Mononuclear cell (primary cell): ENCODE data around the gene TM6SF1. TPM values are rescaled to one million over a fixed set of nuclear protein-coding genes. Genes with fewer than 3 reads are reported as not detected.
"Not testable (repeated sequence)": the region's sequence is repeated elsewhere in the genome, so short reads cannot be mapped to it uniquely, and the experiment has no call there.

Source experiments
- H3K27me3 ChIP-seq: 2 replicates; pipeline ENCODE4 v1.6.0; 2011; ENCODE audit warnings: low read length, control low read depth; ENCODE audit not compliant: insufficient read depth
- H3K4me1 ChIP-seq: 2 replicates; pipeline ENCODE4 v1.5.1; 2011; ENCODE audit warnings: mild to moderate bottlenecking, low read length, control low read depth; ENCODE audit not compliant: insufficient read depth
- H3K4me3 ChIP-seq: 2 replicates; pipeline ENCODE4 v1.5.1; 2011; ENCODE audit warnings: mild to moderate bottlenecking, low read length, moderate library complexity
- H3K9me3 ChIP-seq: 2 replicates; pipeline ENCODE4 v1.5.1; 2011; ENCODE audit warnings: low read depth, mild to moderate bottlenecking, control low read depth, low read length
- total RNA-seq: library from RNA; depleted of rRNA; stranded (reverse); fragments of >200 nt; gene quantifications from one replicate; pipeline ENCODE4 v1.2.3, GENCODE V29; 2012

Gene TM6SF1
- total RNA-seq, 1 donor: 5.6 TPM

DNA sequence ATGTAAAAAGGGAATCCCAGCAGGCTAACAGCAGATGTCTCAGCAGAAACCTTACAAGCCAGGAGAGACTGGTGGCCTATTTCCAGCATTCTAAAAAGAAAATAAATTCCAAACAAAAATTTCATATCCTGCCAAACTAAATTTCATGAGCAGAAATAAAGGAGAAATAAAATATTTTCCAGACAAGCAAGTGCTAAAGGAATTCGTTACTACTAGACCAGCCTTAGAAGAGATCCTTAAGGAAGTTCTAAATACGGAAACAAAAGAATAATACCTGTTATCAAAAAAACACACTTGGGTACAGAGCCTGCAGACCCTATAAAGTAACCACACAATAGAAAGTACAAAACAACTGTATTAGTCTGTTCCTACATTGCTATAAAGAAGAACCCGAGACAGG, 58.8 kb downstream of the TM6SF1 start:
- peaks cover 10% of the 10 kb centered on the region for H3K9me3 ChIP-seq
- H3K27me3 ChIP-seq: no peaks in the 10 kb centered on the region
- H3K4me1 ChIP-seq: no peaks in the 10 kb centered on the region
- no peak overlapping the region for H3K4me3 ChIP-seq

DNA sequence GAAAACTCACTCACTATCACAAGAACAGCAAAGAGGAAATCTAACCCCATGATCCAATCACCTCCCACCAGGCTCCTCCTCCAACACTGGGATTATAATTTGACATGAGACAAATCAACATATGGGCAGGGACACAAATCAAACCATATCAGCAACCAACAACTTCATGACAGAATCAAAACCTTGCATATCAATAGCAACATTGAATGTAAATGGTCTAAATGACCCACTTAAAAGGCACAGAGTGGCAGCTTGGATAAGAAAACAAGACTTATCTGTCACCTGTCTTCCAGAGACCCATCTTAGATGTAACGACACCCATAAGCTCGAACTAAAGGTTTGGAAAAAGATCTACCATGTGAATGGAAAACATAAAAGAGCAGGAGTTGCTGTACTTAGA, 59.4 kb downstream of the TM6SF1 start:
- Histone ChIP-seq H3K4me3 (no peak overlapping the region), H3K27me3 (no peaks in the 10 kb centered on the region), H3K4me1 (no peaks in the 10 kb centered on the region), H3K9me3 (peaks cover 10% of the 10 kb centered on the region)

DNA sequence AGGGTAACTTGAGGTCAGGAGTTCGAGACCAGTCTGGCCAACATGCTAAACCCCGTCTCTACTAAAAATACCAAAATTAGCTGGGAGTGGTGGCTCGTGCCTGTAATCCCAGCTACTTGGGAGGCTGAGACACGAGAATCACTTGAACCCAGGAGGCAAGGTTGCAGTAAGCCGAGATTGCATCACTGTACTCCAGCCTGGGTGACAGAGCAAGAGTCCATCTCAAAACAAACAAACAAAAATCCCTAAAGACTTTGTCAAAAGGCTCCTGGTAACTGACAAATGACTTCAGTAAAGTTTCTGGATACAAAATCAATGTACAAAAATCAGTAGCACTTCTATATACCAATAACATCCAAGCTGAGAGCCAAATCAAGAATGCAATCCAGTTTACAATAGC, 62.1 kb downstream of the TM6SF1 start:
- not testable (repeated sequence) for H3K27me3 ChIP-seq, H3K4me1 ChIP-seq, H3K9me3 ChIP-seq, H3K4me3 ChIP-seq

DNA sequence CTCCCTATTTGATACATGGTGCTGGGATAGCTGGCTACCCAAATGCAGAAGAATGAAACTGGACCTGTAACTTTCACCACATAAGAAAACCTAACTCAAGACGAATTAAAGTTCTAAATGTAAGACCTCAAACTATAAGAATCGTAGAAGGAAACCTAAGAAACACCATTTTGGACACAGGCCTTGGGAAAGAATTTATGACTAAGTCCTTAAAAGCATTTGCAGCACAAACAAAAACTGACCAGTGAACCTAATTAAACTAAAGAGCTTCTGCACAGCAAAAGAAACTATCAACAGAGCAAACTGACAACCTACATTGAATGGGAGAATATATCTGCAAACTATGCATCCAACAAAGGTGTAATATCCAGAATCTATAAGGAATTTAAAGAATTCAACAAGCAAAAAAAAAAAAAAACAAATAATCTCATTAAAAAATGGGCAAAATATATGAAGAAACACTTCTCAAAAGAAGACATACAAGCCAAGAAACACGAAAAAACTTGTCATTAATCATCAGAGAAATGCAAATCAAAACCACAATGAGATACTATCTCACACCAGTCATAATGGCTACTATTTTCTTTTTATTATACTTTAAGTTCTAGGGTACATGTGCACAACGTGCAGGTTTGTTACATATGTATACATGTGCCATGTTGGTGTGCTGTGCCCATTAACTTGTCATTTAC, 63.2 kb downstream of the TM6SF1 start:
- Histone ChIP-seq H3K27me3 (no peaks in the 10 kb centered on the region), H3K4me3 (no peak overlapping the region), H3K4me1 (no peaks in the 10 kb centered on the region), H3K9me3 (peaks cover 10% of the 10 kb centered on the region)

DNA sequence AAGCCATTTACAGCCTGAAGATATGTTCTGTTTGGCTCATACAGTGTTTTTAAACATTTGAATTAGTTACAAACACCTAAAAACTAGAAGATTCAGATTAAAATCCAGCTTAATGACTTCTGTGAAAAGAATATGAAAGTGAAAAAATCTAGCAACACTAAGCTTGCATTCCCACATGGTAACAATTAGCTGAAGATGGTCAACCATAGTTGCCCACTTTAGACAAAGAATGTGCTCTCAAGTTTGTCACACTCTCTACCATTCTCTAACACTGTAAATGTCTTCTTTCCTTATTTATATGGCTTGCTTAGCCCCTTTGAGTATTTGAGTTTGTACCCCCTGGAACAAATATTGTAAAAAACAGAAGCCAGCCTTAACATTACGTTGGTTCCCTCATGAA, 67.4 kb downstream of the TM6SF1 start:
- Histone ChIP-seq H3K9me3 (no peaks in the 10 kb centered on the region), H3K4me1 (no peaks in the 10 kb centered on the region), H3K27me3 (no peaks in the 10 kb centered on the region), H3K4me3 (no peak overlapping the region)

DNA sequence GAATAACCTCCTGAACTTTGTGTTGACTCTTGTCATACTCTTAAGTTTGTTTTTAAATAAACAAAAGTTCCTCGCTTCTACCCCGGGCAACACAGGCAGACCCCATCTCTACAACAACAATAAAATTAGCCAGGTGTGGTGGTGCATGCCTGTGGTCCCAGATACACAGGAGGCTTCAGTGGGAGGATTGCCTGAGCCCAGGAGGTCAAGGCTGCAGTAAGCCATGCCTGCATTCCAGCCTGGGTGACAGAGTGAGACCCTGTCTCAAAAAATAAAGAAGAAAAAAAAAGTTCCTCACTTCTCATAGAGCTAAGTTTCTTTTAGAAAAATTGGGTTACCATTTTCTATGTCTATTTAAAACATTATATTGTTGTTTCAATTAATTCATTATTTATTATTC, 70.9 kb downstream of the TM6SF1 start:
- H3K4me1 ChIP-seq: no peaks in the 10 kb centered on the region
- no peaks in the 10 kb centered on the region for H3K27me3 ChIP-seq
- H3K9me3 ChIP-seq: no peaks in the 10 kb centered on the region
- no peak overlapping the region for H3K4me3 ChIP-seq

DNA sequence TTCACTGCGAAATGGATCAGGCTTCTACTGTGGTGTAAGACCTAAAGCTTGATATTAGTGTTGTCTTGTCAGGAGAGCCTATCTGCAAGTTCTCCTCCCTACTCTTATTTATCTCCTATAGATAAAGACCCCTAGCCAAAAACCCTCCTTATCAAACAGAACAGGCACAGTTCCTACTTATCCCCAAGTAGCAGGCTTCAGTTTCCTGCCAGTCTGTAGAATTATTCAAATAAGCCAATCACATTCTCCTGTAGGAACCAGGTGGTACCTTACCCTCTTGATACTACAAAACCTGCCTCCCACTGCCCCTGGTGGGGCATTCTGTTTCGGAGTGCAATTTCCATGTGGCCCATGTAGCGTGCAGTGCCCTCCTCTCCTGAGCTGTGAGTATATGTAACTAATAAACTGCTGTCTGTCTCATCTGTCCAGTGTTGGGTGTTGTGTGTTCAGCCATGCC, 71.5 kb downstream of the TM6SF1 start:
- Histone ChIP-seq H3K9me3 (no peaks in the 10 kb centered on the region), H3K4me1 (no peaks in the 10 kb centered on the region), H3K27me3 (no peaks in the 10 kb centered on the region), H3K4me3 (no peak overlapping the region)

DNA sequence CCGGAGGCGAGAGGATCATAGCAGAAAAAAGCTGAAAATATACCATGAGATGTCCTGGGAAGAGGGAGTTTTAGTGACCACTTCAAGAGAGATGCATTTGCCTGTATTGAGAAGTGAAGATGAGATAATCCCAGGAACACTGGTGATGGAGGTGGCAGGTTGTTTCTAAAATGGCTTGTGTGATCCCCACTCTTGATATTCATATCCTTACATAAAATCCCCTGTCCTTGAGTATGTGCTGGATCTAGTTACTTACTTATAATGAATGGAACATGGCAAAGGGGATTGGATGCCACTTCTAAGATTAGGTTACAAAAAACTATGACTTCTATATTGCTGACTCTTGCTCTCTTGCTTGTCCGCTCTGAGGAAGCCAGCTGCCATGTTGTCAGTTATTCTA, 78.1 kb downstream of the TM6SF1 start:
- Histone ChIP-seq H3K9me3 (no peaks in the 10 kb centered on the region), H3K4me3 (no peak overlapping the region), H3K27me3 (no peaks in the 10 kb centered on the region), H3K4me1 (no peaks in the 10 kb centered on the region)

Other genes starting within 250 kb of the TM6SF1 start
- 3.7 TPM for gene HOMER2, start 154.9 kb upstream of the TM6SF1 start, total RNA-seq
- 38.1 TPM for gene RAMAC, start 121.4 kb upstream of the TM6SF1 start, total RNA-seq
- 14.2 TPM for gene C15orf40, start 96.0 kb upstream of the TM6SF1 start, total RNA-seq
- gene BTBD1, start 40.4 kb upstream of the TM6SF1 start, total RNA-seq: 77.3 TPM
- gene HDGFL3, start 100.2 kb downstream of the TM6SF1 start, total RNA-seq: 6.5 TPM
- not detected for gene BNC1, start 177.0 kb downstream of the TM6SF1 start, total RNA-seq